Ascending aorta (tissue), 2 donors: ENCODE data around the gene CDK11B. TPM values are rescaled to one million over a fixed set of nuclear protein-coding genes. Genes with fewer than 3 reads are reported as not detected.
"Not testable (repeated sequence)": the region's sequence is repeated elsewhere in the genome, so short reads cannot be mapped to it uniquely, and the experiment has no call there.

Source experiments
- DNase-seq, 2 donors: peaks; one replicate each; pipeline ENCODE4 v3.0.0-alpha.2; 2019; ENCODE audit warnings: low spot score in 2 of 2
- H3K27ac ChIP-seq, 2 donors: fragments of 200-600 bp; sonication (generic); one replicate each; pipeline ENCODE4 v1.5.1; 2016 to 2017; ENCODE audit warnings: mild to moderate bottlenecking in 1 of 2
- H3K27me3 ChIP-seq: fragments of 200-600 bp; sonication (generic); one replicate; pipeline ENCODE4 v1.5.1; 2017
- H3K36me3 ChIP-seq, 2 donors: fragments of 200-600 bp; sonication (generic); one replicate each; pipeline ENCODE4 v1.5.1; 2016
- H3K4me1 ChIP-seq, 2 donors: fragments of 200-600 bp; sonication (generic); one replicate each; pipeline ENCODE4 v1.5.1; 2016 to 2017; ENCODE audit warnings: mild to moderate bottlenecking in 1 of 2
- H3K4me3 ChIP-seq, 2 donors: fragments of 200-600 bp; sonication (generic); one replicate each; pipeline ENCODE4 v1.5.1; 2016 to 2017; ENCODE audit warnings: mild to moderate bottlenecking in 1 of 2
- H3K9me3 ChIP-seq, 2 donors: fragments of 200-600 bp; sonication (generic); one replicate each; pipeline ENCODE4 v1.5.1; 2016
- CTCF ChIP-seq, 3 experiments: fragments of 200-600 bp in 2 of 3; fragments of 450-650 bp in 1 of 3; sonication (generic) in 2 of 3; IDR thresholded peaks; one replicate each; pipeline ENCODE4 v1.5.1; 2016 to 2019; ENCODE audit warnings: antibody characterized with exemption in 3 of 3, mild to moderate bottlenecking in 1 of 3, moderate library complexity in 1 of 3
- intact Hi-C: fragments of 100-400 bp; cut with DNase I; formaldehyde crosslinking; loops from one replicate; pipeline ENCODE4 v1.15.1; 2023
- total RNA-seq: library from RNA; depleted of rRNA; stranded (reverse); fragments of >200 nt; gene quantifications from one replicate; pipeline ENCODE4 v1.1.0, GENCODE V29; 2016

The CDK11B gene
- total RNA-seq, 1 donor from 2014 or later, result 24.8 TPM

GRCh38 chr1:1674806-1675205 is 16.0 kb upstream of the CDK11B start:
- intact Hi-C loops, H3K4me1 ChIP-seq, H3K27ac ChIP-seq, H3K4me3 ChIP-seq, H3K9me3 ChIP-seq, H3K27me3 ChIP-seq, DNase-seq: not testable (repeated sequence)
- H3K36me3 ChIP-seq, result peaks cover 28 to 40% of the 10 kb centered on the region in 2 donors

DNA sequence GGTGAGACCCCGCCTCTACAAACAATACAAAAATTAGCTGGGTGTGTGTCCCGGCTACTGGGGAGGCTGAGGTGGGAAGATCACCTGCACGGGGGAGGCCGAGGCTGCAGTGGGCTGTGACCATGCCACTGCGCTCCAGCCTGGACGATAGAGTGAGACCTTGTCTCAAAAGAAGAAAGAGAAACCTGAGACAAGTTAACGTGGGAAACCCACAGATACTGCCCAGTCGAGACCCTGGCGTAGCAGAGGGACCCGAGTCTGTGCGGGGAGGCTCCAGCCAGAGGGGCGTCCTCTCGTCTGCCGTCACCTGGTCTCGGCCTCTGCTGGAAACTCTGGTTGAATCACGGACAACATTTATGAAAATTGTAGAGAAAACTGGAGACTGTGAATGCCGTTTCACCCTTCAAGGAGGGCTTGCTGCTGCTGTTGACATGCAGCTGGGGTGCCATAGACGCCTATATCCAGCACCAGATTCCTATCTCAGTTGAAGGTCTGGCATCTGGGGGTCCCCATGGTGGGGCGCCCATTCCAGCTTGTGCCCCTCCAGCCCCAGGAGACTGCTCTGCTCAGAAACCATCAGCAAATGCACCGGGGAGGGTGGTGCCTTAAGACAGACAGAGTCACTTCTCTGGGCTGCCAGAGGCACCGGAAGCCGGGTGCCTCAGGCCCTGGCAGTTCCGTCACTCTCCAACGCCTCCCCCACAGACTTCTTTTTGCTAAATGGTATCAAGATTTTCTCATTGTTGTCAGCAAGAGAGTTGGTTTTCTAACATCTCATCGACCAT is 13.6 kb upstream of the CDK11B start:
- DNase-seq, result no peak
- H3K9me3 ChIP-seq, result no peaks in the 10 kb centered on the region
- no peaks in the 10 kb centered on the region for H3K27me3 ChIP-seq
- TF ChIP-seq CTCF (IDR thresholded peaks at IDR 0.05), result no peak
- H3K36me3 ChIP-seq, result peaks cover 47 to 59% of the 10 kb centered on the region in 2 donors
- H3K27ac ChIP-seq, result no peak overlapping the region
- intact Hi-C loops, result no loop called here
- no peak overlapping the region for H3K4me3 ChIP-seq
- H3K4me1 ChIP-seq, result no peaks in the 10 kb centered on the region

DNA sequence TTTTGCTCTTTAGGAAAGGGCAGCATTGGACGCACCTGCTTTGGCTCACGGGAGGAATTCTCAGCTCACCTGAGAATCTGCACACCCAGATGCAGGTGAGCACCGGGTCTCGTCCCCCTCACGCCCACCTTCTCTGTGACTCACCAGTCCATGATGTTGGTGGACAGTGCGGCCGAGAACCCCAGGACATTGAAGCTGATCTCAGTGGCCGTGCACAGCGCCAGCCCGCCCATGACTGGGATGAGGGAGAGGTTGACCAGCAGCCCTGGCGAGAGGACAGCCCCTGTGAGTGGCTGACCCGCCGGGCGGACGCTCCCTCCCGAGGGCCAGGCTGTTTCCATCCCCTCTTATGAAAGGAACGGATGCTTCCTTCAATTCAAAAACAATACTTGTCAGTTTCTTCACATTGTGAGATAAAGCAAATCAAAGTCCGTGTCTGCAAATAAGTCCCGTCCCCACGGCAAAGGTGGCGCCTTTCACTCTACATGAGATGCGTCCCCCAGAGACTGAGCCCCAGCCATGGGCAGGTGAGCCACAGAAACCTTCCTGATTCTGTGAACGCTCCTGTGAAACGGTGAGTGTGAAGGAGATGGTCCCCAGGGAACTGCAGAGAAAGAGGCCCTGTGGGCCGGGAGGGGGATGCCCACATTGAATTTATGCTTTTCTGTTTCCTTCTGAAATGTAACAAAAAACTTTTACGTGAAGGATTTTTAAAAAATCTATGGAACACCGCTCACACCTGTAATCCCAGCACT is 12.7 kb upstream of the CDK11B start:
- H3K9me3 ChIP-seq, result no peaks in the 10 kb centered on the region
- TF ChIP-seq CTCF (IDR thresholded peaks at IDR 0.05), result no peak
- H3K27me3 ChIP-seq, result no peaks in the 10 kb centered on the region
- intact Hi-C loops, result no loop called here
- no peak overlapping the region for H3K4me3 ChIP-seq
- no peak overlapping the region for H3K27ac ChIP-seq
- DNase-seq, result no peak
- H3K36me3 ChIP-seq, result peaks cover 50 to 64% of the 10 kb centered on the region in 2 donors
- no peaks in the 10 kb centered on the region for H3K4me1 ChIP-seq

- no peaks in the 10 kb centered on the region for H3K9me3 ChIP-seq
- no peak for TF ChIP-seq CTCF (IDR thresholded peaks at IDR 0.05)
- no peaks in the 10 kb centered on the region for H3K27me3 ChIP-seq
- H3K4me1 ChIP-seq, result no peaks in the 10 kb centered on the region
- H3K4me3 ChIP-seq, result no peak overlapping the region
- DNase-seq, result no peak
- peaks cover 57 to 70% of the 10 kb centered on the region in 2 donors for H3K36me3 ChIP-seq
- intact Hi-C loops, result no loop called here
- H3K27ac ChIP-seq, result no peak overlapping the region
These were observed 12.1 kb upstream of the CDK11B start for GRCh38 chr1:1670866-1671265.

DNA sequence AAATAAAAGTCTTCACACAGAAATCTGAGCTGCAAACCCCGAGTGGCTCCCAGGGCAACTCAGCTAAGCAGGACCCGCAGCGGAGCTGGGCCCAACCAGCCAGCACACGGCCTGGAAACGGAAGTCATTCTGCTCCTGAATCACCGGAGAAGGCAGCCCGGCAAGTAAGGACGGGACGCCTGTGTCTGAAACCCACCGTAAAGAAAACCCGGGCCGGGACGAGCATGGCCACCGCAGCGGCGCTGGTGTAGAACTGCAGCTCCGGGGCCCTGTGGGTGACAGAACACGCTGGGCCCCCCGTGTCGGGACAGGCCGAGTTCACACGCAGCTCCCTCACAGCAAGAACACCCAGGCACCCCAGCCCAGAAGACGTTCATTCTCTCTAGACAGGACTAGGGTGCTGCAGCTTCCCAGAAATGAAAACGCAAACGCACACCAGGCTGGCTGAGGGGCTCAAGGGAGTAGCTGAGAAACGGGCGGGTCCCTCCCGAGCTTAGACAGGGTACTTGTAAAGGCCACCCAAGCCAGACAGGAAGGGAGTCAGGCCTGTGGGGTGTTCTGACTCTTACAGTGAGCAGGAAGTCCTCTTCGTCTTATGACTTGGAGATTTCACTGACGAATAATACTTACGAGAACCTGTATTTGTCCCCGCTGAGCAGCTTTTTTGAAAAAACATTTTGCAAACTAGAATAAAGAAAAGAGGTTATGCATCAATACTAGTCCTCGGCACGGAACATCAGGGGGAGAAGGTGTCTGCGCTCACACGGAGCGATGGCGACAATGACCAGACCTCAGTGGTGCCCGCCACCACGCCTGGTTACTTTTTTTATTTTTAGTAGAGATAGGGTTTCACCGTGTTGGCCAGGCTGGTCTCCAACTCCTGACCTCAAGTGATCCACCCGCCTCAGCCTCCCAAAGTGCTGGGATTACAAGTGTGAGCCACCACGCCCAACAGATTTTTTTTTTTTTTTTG is 10.9 kb upstream of the CDK11B start:
- no peak for TF ChIP-seq CTCF (IDR thresholded peaks at IDR 0.05)
- no peaks in the 10 kb centered on the region for H3K9me3 ChIP-seq
- intact Hi-C loops, result no loop called here
- H3K4me1 ChIP-seq, result no peaks in the 10 kb centered on the region
- H3K36me3 ChIP-seq, result peaks cover 68 to 77% of the 10 kb centered on the region in 2 donors
- H3K27ac ChIP-seq, result no peak overlapping the region
- no peak overlapping the region for H3K4me3 ChIP-seq
- H3K27me3 ChIP-seq, result no peaks in the 10 kb centered on the region
- DNase-seq, result no peak
